ENCODE results near the gene TSPAN4.

- no peak for TF ChIP-seq CTCF (IDR thresholded peaks at IDR 0.05)
- TF ChIP-seq POLR2AphosphoS5 (IDR thresholded peaks at IDR 0.05), result no peak
- TF ChIP-seq POLR2A (IDR thresholded peaks at IDR 0.05), result no peak
- TF ChIP-seq EP300 (IDR thresholded peaks at IDR 0.05), result no peak
These were observed 29.1 kb upstream of the TSPAN4 start for GRCh38 chr11:813456-814096.

Data from suprapubic skin (tissue), 4 donors.